Breast epithelium (tissue), 3 donors: ENCODE measurements around the gene NTRK2.

Experiments
- CTCF ChIP-seq, 3 donors: fragments of 450-650 bp; IDR thresholded peaks; one replicate each; pipeline ENCODE4 v1.5.1; 2016 to 2017; ENCODE audit warnings: antibody characterized with exemption in 3 of 3, mild to moderate bottlenecking in 3 of 3, moderate library complexity in 3 of 3
- POLR2AphosphoS5 ChIP-seq, 3 donors: sonication (generic); formaldehyde crosslinking; IDR thresholded peaks; one replicate each; pipeline ENCODE4 v1.6.1; 2017; ENCODE audit warnings: antibody characterized with exemption in 3 of 3

DNA sequence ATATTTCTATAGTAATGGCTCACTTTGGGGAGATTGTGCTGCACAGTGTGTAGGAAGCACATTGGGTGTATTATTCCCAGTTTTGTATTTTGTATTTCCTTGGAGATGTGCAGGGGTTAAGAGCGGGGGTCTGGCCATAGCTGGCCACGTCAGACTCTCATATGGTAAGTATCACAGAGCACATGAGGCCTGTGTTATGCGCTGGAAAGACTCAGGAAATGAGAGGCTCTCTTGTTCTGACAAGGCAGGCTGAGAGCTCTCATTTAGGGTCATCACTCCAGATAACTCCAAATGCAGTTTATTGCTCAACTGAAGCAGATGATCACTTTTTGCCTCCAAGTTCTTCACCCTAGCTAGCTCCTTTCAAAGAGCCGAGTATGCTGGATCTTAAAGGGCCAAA, 205.7 kb downstream of the NTRK2 start:
- TF ChIP-seq POLR2AphosphoS5 (IDR thresholded peaks at IDR 0.05) (no peak), CTCF (IDR thresholded peaks at IDR 0.05) (no peak)
